Stimulated activated CD8-positive, alpha-beta memory T cell treated with anti-CD3 and anti-CD28 coated beads, Interleukin-12 subunit alpha, Interleukin-12 subunit beta, amount 100 ng/mL, for 24 hours (primary cell): ENCODE results near the gene PP2D1.
"Not testable (repeated sequence)": the region's sequence is repeated elsewhere in the genome, so short reads cannot be mapped to it uniquely, and the experiment has no call there.

Source experiments
- DNase-seq: peaks from one replicate; pipeline ENCODE4 v3.0.0-alpha.2; 2020; ENCODE audit errors: extremely low read depth

The PP2D1 gene, protein sequence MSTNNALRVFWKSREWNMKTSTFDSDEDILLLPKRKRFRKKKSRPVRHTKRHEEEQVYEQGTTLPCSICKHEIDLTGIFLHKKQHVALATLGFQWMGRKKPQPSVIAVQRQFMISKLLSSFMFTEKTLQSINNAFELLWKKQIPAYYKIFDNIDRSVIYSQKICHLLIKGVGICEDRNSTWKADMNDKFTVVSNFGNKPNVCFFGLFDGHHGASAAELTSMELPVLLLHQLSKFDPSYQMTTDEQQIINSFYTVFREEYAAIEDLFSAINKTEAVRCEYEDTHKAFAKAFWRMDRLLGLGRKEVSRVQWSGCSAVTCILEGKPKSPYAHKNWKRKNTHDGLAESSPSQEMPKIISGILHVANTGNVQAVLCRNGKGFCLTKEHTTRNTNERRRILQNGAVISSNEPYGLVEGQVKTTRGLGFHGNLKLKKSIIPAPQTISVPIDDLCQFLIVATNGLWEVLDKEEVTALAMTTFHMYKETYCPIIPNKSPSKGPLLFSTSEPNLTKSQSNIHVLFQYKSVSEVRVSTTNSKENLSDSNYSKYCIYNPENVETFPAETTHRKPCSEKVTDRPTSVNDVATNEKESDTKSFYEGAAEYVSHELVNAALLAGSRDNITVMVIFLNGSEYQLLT

DNA sequence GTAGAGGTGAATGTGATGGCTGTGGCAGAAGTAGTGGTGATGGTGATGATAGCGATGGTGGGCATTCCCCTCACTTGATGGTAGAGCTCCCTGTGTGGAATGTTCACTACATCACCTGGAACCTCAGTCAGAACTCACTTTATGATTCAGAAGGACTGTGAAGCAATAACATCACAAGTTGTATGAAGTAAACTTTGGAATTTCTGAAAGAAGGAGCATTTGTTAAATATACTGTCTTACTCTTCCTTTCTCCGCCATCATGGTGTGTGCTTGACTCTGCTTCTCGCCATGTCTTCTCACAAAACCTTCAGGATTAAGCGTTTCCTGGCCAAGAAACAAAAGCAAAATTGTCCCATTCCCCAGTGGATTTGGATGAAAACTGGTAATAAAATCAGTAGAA lies at the start of gene PP2D1:
PP2D1 (minus strand) TSS at position 101 of the 400 bp plus-strand sequence. CDS start 192 bp downstream, outside the sequence.
- no peak for DNase-seq

DNA sequence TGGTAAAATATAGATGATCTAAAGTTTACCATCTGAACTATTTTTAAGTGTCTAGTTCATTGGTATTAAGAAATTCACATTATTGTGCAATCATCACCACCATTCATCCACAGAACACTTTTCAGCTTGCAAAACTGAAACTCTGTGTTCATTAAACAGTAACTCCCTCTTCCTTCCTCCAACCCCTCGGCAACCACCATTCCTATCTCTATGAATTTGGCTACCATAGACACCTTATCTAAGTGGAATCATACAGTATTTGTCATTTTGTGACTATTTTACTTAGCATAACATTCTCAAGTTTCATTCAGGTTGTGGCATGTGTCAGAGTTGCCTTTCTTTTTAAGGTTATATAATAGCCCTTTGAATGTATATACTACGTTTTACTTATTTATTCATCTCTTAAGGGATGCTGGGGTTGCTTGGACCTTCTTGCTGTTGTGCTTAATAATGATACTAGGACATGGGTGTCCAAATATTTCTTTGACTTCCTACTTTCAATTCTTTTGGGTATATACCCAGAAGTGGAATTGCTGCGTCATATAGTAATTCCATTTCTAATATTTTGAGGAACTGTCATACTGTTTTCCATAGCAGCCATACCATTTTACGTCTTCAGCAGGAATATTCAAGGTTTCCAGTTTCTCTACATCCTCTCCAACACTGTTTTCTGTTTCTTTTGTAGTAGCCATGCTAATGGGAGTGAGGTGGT lies 49.1 kb upstream of the PP2D1 start:
- no peak for DNase-seq

DNA sequence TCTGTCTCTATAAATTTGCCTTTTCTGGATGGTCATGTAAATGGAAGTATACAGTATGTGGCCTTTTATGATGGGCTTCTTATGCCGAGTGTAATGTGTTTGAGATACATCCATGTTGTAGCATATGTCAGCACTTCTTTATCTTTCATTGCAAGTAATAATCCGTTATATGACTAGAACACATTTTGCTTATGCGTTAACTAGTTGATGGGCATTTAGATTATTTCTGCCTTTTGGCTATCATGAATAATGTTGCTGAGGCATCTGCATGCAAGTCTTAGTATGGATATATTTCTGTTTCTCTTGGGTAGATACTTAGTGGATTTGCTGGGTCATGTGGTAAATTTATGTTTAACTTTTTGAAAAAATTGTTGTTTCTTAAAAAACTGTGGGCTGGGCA lies 47.9 kb upstream of the PP2D1 start:
- DNase-seq = no peak

DNA sequence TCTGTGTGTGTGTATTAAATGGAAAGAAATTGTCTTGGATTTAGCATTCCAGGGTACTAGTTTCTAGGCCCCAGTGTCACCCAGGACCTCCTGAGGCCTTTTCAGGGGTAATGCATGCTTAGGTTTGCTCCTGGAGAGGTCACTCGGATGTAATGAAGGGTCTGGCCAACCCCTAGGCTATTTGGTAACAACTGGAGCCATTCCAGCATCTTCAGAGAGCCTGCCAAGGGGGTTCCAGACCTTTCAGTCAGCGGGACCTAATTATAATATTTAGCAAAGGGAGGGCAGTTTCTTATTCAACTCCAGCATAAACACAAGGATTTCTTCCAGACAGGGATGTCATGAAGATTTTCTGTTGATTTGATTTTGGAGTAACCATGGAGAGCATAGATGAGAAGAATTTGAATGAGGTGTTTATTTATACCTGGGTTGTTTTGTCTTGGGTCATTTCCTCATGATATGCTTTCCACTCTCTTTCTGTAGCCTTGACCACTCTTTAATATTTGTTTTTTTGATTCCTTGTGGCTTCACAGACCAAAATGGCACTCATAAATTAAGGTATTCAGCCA lies 45.6 kb upstream of the PP2D1 start:
- no peak for DNase-seq

DNA sequence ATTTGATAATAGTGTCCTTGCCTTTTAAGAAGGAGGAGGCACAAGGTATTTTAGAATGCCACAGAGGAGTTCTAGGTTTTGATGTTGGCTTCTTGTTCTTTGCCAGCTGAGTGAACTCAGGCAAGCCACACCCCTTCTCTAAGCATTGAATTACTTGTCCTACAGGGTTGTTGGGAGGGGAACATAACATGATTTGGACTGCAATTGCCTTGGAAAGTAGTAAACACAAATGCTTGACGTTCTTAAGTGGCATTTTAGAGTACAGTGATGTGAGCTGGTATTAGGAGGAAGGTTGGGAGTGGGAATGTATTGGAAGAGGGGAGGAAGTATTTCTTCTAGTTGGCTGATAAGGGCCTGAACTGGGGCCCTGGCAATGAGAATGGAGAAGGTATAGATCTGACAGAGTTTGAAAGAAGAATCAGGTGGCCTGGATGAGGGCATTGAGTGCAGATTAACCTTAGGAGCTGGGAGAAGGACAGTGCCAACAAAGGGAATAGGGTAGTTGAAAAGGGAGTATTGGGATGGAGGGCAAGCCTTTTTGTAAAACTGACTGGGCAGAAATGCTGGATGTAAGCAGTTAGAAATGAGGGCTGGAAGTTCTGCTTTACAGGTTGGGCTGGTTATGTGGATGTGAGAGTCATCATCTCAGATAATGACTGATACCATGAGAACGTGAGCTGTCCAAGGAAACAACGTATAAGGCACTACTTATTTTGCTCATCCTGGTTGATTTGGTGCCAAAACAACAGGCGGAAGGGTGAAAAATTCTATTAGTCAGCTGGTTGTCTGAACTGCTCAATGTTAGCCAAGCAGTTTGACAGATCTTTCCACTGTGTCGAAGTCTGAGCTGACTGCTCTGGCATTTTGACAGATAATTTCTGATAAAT lies 44.9 kb upstream of the PP2D1 start:
- no peak for DNase-seq

DNA sequence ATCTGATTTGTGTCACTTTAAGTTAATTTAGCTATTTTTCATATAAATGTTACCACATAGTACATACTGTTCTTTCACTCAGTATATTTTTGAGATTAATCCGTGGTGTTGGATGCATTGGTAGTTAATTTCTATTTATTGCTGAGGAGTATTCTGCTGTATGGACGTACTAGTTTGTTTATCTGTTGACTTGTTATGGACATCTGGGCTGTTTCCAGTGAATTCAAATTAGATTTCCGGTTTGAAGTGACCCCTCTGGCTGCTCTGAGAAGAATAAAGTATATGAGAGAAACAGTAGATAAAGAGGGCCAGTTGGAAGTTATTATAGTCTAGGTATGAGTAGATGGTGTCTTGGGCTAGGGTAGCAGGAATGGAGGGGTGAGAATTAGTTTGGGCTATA lies 43.8 kb upstream of the PP2D1 start:
- DNase-seq = no peak

DNA sequence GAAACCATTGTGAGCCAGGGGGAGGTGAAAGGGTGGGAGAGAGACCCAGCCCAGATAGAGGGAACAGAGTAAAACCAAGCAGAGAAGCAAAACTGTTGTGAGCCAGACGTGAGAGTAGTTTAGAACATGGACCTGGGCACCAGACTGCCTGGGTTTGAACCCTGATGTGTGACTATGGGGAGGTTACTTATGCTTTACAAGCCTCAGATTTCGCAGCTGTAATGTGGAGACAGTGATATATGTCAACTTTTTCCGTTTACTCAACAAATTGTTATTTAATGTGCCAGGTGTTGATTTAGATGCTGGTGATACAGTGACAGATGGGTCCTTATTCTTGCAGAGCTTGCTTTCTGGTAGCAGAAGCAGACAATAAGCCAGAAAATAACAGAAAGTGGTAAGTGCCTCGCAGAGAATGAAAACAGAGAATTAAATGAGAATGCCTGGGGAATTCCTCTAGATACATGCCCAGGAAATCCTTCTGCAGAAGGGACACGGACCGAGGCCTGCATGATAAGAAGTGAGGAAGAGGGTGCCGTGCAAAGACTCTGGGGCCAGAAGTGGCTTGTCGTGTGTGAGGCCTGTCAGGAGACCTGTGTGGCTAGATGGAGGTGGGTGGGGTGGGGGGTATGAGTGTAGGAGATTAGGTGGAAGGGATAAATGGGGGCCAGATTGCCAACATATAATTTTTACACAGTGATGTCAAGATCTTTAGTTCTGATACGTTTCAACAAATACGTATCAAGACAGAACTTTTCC lies 43.1 kb upstream of the PP2D1 start:
- no peak for DNase-seq

DNA sequence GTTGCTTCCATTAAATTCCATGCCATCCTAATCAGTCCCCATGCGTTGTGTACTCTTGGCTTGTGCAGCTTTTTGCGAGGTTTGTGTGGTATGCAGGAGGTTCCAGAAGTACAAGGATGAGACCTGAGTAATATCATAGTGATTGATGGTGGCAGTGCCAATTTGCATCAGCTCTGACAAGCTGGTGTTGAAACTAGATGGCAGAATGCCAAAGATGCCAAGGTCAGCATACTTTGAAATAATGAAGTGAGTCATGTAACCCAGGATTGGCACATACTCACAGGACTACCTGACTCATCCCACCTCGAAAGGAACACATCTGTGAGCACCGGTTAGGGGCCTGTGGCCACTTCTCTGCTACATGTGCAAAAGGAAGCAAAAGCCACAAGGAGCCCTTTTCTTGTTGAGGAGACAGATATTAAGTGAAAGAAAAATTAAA lies 42.5 kb upstream of the PP2D1 start:
- DNase-seq = peak; percentile 42

DNA sequence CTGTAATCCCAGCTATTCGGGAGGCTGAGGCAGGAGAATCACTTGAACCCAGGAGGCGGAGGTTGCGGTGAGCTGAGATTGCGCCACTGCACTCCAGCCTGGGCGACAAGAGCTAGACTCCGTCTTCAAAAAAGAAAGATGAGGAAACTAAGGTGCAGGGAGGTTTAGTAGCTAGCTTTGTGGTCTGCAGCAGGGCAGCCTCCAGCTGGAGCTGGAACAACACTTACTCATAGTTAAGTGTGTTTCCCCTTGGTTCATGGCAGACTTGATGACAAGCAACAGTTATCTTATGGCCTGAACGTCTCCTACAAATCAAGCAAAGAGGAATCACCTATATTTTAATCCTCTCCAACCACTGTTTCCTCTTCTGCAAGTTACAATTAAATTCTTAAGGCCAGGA lies 40.8 kb upstream of the PP2D1 start:
- no peak for DNase-seq

DNA sequence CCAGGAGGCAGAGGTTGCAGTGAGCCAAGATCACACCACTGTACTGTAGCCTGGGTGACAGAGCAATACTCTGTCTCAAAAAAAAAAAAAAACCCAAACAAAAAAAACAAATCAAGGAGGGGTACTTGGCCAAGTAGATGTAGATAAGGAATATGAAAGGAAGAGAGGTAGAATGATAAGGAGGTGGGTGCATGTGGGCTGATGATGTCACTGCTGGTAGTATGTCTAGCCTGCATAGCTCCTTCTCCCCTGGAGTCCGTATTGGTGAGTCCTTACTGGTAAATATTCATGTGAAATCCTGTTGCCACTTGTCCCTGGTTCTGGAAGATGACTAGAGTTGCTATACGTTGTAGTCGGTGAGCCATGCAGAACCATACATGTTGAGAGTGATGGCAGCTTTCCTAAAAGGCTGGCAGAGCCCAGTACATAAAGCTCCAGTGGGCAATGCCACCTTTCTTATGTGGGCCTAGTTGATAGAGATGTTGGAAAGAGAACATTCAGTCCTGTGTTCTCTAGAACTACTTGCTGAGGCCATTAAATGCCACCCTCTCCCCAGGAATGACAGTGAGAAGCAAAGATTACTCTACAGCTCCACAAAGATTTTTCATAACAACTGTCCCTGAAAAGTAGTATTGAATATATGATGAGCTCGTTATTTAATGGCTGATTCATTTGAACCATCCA lies 39.2 kb upstream of the PP2D1 start:
- DNase-seq = no peak

DNA sequence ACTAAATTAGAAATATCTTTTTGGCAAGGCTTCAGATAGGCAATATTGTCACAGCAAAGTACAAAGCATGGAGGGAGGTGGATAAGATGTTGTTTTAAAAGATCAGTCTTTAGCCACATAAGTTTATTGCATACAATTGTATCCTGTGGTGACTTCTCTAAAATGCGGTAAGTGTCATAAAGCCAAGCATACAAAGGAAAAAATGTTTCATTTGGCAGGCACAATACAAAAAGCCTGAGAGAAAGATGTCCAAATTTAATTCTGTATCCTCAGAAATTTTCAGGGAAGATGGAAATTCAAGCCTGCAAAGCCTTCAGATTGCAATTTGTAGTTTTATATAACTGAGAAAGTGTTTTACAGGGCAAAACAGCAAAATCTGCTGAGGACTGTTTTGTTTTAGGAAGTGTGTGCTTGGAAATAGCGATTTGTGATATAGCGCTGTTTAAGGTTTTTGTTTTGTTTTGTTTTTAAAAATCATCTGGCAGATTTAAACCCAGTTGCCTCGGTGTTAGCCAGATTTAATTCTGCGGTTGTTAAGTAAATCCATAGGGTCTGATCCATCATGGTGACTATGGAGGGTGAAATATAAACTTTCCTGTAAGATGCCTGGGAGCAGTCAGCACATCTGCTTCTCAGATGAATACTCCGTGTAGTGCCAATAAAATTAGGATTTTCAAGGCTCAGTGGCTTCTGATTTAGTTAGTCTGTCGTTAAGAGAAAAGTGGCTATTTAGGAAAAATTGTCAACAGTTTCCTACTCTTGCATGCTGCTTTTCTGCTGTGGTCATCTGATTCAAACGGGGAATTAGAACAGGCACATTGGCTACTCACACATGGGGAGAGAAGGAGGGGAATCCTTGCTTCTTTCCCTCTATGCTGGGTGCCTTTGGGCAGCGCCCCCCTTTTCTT lies 36.2 kb upstream of the PP2D1 start:
- DNase-seq = no peak

DNA sequence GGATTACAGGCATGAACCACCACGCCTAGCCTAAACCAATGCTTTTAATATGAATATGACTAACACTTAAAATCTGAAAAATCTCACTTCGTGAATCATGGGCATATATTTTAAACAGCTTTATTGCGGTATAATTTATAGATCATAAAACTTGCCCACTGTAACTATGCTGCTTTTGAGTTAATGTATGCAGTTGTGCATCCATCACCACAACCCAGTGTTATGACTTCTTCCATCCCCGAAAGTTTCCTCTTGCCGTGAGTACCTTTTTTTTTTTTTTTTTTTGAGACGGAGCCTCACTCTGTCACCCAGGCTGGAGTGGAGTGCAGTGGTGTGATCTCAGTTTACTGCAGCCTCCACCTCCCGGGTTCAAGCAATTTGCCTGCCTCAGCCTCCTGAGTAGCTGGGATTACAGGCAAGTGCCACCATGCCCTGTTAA lies 35.3 kb upstream of the PP2D1 start:
- DNase-seq = no peak

DNA sequence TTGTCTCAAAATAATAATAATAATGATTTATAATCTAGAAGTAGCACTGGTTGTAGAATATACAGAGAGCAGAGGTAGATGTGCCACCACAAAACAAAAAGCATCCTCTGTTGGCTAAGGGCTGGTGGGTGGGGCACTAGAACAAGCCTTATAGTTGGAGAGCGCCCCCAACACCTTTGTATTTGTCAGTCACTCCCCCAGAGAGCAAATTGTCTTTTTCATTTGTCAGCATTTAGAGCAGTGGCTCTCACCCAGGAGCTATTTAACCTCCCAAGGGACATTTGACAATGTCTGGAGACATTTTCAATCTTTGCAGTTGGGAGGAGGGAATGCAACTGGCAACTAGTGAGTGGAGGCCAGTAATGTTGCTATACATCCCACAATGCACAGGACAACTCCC lies 34.5 kb upstream of the PP2D1 start:
- no peak for DNase-seq

DNA sequence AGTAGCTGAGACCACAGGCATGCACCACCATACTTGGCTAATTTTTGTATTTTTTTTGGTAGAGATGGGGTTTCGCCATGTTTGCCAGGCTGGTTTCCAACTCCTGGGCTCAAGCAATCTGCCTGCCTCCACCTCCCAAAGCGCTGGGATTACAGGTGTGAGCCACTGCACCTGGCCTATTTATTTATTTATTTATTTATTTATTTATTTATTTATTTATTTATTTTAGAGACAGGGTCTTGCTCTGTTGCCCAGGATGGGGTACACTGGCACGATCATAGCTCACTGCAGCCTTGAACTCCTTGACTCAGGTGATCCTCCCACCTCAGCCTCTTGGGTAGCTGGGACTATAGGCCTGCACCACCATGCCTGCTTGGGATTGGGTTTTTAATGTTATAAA lies 33.1 kb upstream of the PP2D1 start:
- DNase-seq = not testable (repeated sequence)

DNA sequence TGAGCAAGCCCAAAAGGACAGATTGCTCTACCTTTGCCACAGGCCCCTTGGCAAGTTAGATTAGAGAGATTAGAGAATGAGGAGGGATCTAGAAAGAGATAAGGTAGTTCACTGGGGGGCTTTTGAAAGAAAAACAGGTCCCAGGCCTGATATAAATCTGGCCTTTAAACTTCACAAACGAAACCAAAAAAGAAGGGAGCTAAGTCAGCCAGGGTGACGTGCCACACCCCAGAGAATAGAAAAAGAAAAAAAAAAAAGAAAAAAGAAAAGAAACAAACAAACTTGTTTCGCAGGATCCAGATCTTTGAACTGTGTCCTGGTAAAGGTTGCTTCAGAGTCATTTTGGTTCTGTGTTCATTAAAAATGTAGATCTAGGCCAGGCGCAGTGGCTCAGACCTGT lies 31.8 kb upstream of the PP2D1 start:
- DNase-seq = no peak

DNA sequence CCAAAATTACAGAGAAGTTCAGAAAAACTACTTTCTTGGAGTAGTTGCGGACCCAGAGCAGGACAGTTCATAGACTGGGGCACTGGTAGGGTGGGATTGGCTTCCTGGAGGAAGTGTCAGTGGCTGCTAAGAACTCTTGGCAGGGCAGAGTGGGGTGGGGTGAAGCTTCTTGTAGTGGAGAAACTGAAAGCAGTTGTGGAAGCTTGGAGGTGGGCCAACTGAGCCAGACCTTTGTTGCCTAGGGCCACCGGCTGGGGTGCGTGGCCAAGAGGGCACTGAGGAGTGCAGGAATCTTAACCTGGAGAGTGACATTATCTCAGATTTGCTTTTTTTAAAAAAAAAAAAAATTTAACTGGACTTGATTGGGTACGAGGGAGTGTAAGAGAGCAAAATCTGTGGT lies 31.3 kb upstream of the PP2D1 start:
- no peak for DNase-seq

DNA sequence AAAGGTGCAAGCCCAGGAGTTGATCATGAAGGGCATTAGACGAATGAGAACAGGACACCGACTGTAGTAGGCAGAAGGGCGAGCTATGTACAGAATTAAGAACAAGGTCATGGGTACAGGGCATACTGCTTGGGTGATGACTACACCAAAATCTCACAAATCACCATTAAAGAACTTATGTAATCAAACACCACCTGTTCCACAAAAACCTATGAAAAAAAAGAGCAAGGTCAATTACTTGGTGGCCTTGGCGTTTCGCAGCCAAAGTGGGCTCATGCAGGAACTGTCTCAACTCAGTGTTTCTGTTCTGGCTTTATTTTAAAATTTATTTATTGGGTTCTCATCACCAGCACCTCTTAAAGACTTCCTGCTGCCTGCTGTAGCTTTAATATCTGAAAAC lies 30.3 kb upstream of the PP2D1 start:
- DNase-seq = no peak

DNA sequence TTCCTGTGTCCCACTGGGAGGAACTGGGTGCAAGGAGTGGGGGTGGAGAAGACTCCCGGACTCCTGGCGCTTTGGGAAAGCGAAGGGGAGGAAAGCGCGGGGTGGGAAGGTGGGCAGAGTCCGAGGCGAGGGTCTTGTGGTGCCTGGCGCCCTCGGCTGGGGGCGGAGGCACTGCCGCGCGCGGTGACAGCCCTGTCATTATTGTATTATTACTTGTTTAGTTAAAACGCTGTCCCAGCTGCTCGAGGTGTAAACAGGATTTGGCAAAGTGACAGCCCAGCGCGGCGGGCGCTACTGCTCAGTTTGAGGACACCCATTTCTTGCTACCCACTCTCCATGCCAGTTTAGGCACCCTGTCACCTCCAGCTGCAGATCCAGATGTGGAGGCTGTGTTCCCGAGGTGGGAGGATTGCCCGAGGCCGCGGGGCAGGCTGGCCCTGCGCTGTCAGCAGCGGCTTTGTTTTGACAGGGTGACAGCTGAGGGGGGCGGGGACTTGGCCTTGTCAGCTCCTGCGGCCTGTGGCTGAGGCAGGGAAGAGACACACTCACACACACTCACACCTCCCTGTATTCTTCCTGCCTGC lies 29.2 kb upstream of the PP2D1 start:
- peak; percentile 63 for DNase-seq
